GM23338 (cell line): ENCODE data around the gene VPS13A. TPM values are rescaled to one million over a fixed set of nuclear protein-coding genes. Genes with fewer than 3 reads are reported as not detected.

ENCODE experiments used
- ATAC-seq: fragments of 200-7000 bp; cut with Tn5 transposase; 3 replicates; pipeline ENCODE4 v1.9.1; 2020
- DNase-seq: peaks from one replicate; pipeline ENCODE4 v3.0.0-alpha.2; 2015; ENCODE audit warnings: low spot score
- H2AFZ ChIP-seq: fragments of 200-600 bp; sonication (generic); 2 replicates; pipeline ENCODE4 v1.8.0; 2016; ENCODE audit warnings: antibody characterized with exemption, mild to moderate bottlenecking, moderate library complexity
- H3F3A ChIP-seq: fragments of 200-600 bp; sonication (generic); replicated peaks from 2 replicates; pipeline ENCODE4 v1.8.0; 2017; ENCODE audit warnings: antibody characterized with exemption, mixed run types, low read depth
- H3K27ac ChIP-seq: fragments of 200-600 bp; sonication (generic); 2 replicates; pipeline ENCODE4 v1.6.1; 2016; ENCODE audit warnings: low read depth
- H3K27me3 ChIP-seq: fragments of 200-600 bp; sonication (generic); 2 replicates; pipeline ENCODE4 v1.8.0; 2016; ENCODE audit warnings: mild to moderate bottlenecking, mixed run types, moderate library complexity; ENCODE audit not compliant: insufficient read depth
- H3K36me3 ChIP-seq: fragments of 200-600 bp; sonication (generic); 2 replicates; pipeline ENCODE4 v1.8.0; 2016; ENCODE audit warnings: mild to moderate bottlenecking; ENCODE audit not compliant: insufficient read depth
- H3K4me1 ChIP-seq: fragments of 200-600 bp; sonication (generic); 2 replicates; pipeline ENCODE4 v1.8.0; 2016; ENCODE audit warnings: mild to moderate bottlenecking, moderate library complexity; ENCODE audit not compliant: insufficient read depth
- H3K4me2 ChIP-seq: fragments of 200-600 bp; sonication (generic); 2 replicates; pipeline ENCODE4 v1.7.1; 2017; ENCODE audit warnings: mixed run types
- H3K4me3 ChIP-seq: fragments of 200-600 bp; sonication (generic); 2 replicates; pipeline ENCODE4 v1.6.1; 2016; ENCODE audit warnings: mixed run types
- H3K79me2 ChIP-seq: fragments of 200-600 bp; sonication (generic); replicated peaks from 2 replicates; pipeline ENCODE4 v1.8.0; 2017; ENCODE audit warnings: mild to moderate bottlenecking; ENCODE audit not compliant: insufficient read depth
- H3K9me2 ChIP-seq: fragments of 200-600 bp; sonication (generic); 2 replicates; pipeline ENCODE4 v1.8.0; 2017; ENCODE audit not compliant: insufficient read depth
- H4K20me1 ChIP-seq: fragments of 200-600 bp; sonication (generic); replicated peaks from 2 replicates; pipeline ENCODE4 v1.8.0; 2017; ENCODE audit warnings: mild to moderate bottlenecking; ENCODE audit not compliant: insufficient read depth
- H3K27ac Mint-ChIP-seq: 2 replicates; pipeline ENCODE4 v1.8.0; 2020; ENCODE audit warnings: inconsistent platforms, mild to moderate bottlenecking, moderate library complexity, mixed read lengths
- H3K27me3 Mint-ChIP-seq: 3 replicates; pipeline ENCODE4 v1.8.0; 2022; ENCODE audit warnings: low read depth, mild to moderate bottlenecking, moderate library complexity, mixed read lengths, inconsistent platforms; ENCODE audit not compliant: insufficient read depth, poor library complexity
- H3K36me3 Mint-ChIP-seq: 3 replicates; pipeline ENCODE4 v1.8.0; 2021; ENCODE audit warnings: low read depth, mild to moderate bottlenecking, inconsistent platforms, moderate library complexity, mixed read lengths
- H3K4me1 Mint-ChIP-seq: 3 replicates; pipeline ENCODE4 v1.8.0; 2020; ENCODE audit warnings: mild to moderate bottlenecking, inconsistent platforms, mixed read lengths
- H3K4me3 Mint-ChIP-seq: 3 replicates; pipeline ENCODE4 v1.8.0; 2021; ENCODE audit warnings: moderate library complexity, mild to moderate bottlenecking, inconsistent platforms, mixed read lengths
- H3K9me3 Mint-ChIP-seq: 3 replicates; pipeline ENCODE4 v1.8.0; 2020; ENCODE audit warnings: moderate library complexity, mild to moderate bottlenecking, inconsistent platforms, mixed read lengths
- CREB1 ChIP-seq: fragments of 250-450 bp; sonication (Bioruptor Pico); IDR thresholded peaks from 2 replicates; pipeline ENCODE4 v1.5.0; 2020; ENCODE audit warnings: low read depth, mild to moderate bottlenecking, moderate library complexity
- JUNB ChIP-seq: IDR thresholded peaks from one replicate; pipeline ENCODE4 v1.6.1; 2016; ENCODE audit warnings: antibody characterized with exemption; ENCODE audit not compliant: unreplicated experiment
- POLR2AphosphoS5 ChIP-seq: IDR thresholded peaks from 2 replicates; pipeline ENCODE4 v1.6.1; 2016; ENCODE audit warnings: antibody characterized with exemption, low read depth
- ZNF114 ChIP-seq: fragments of 250-450 bp; sonication (Bioruptor Pico); IDR thresholded peaks from 2 replicates; pipeline ENCODE4 v1.5.0; 2020; ENCODE audit warnings: mild to moderate bottlenecking, moderate library complexity
- ZNF331 ChIP-seq: fragments of 250-450 bp; sonication (Bioruptor Pico); IDR thresholded peaks from 2 replicates; pipeline ENCODE4 v1.5.0; 2020; ENCODE audit warnings: low read depth, mild to moderate bottlenecking, moderate library complexity
- polyA plus RNA-seq: library from polyadenylated mRNA; unstranded; fragments of >200 nt; fragmentation: Nextera tagmentation; extraction: Ambion mirVana; gene quantifications from 2 replicates; pipeline ENCODE4 v1.2.1, GENCODE V29; 2016
- total RNA-seq: library from RNA; depleted of rRNA; stranded (reverse); fragments of >200 nt; shearing (Covaris generic); gene quantifications from 2 replicates; pipeline ENCODE4 v1.2.3, GENCODE V29; 2014
- TF ChIP-seq, protein P1 (sequence below): fragments of 250-450 bp; sonication (Bioruptor Pico); IDR thresholded peaks from 2 replicates; pipeline ENCODE4 v1.5.0; 2020; ENCODE audit warnings: mild to moderate bottlenecking, moderate library complexity
- TF ChIP-seq, protein P2 (sequence below): IDR thresholded peaks from one replicate; pipeline ENCODE4 v1.6.1; 2018; ENCODE audit warnings: antibody characterized with exemption; ENCODE audit not compliant: unreplicated experiment
- TF ChIP-seq, protein P3 (sequence below), 2 experiments: fragments of 200-600 bp in 1 of 2; sonication (generic) in 1 of 2; conservative IDR thresholded peaks; 2 replicates each; pipeline versions ENCODE4 v1.5.1 to v1.6.1; 2016 to 2017; ENCODE audit warnings: antibody characterized with exemption in 2 of 2, low read depth in 2 of 2, mild to moderate bottlenecking in 2 of 2, moderate library complexity in 1 of 2

The VPS13A gene
- total and polyA plus RNA-seq, 2 experiments from 2014 or later: 45.9 to 68.1 TPM

DNA sequence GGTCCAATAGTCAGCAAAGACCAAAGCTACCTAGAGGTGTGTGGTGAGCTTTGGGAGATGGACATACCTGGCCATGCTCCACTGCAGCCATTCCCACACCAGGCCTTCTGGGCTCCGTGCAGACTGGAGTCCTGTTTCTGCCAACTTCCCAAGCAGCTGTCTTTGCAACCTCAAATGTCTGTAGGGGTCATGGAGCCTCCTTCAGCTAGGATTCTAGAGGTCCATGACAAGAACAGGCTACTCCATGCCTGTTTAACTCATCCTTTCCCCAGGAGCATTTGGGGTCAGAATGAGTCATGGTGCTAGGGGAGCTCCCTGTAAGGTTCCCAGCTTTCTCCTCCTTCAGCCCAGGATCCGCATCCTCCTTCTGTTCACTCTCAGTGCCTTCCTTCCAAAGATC is 17.1 kb downstream of the VPS13A start (continued):
- TF ChIP-seq, protein P1, sequence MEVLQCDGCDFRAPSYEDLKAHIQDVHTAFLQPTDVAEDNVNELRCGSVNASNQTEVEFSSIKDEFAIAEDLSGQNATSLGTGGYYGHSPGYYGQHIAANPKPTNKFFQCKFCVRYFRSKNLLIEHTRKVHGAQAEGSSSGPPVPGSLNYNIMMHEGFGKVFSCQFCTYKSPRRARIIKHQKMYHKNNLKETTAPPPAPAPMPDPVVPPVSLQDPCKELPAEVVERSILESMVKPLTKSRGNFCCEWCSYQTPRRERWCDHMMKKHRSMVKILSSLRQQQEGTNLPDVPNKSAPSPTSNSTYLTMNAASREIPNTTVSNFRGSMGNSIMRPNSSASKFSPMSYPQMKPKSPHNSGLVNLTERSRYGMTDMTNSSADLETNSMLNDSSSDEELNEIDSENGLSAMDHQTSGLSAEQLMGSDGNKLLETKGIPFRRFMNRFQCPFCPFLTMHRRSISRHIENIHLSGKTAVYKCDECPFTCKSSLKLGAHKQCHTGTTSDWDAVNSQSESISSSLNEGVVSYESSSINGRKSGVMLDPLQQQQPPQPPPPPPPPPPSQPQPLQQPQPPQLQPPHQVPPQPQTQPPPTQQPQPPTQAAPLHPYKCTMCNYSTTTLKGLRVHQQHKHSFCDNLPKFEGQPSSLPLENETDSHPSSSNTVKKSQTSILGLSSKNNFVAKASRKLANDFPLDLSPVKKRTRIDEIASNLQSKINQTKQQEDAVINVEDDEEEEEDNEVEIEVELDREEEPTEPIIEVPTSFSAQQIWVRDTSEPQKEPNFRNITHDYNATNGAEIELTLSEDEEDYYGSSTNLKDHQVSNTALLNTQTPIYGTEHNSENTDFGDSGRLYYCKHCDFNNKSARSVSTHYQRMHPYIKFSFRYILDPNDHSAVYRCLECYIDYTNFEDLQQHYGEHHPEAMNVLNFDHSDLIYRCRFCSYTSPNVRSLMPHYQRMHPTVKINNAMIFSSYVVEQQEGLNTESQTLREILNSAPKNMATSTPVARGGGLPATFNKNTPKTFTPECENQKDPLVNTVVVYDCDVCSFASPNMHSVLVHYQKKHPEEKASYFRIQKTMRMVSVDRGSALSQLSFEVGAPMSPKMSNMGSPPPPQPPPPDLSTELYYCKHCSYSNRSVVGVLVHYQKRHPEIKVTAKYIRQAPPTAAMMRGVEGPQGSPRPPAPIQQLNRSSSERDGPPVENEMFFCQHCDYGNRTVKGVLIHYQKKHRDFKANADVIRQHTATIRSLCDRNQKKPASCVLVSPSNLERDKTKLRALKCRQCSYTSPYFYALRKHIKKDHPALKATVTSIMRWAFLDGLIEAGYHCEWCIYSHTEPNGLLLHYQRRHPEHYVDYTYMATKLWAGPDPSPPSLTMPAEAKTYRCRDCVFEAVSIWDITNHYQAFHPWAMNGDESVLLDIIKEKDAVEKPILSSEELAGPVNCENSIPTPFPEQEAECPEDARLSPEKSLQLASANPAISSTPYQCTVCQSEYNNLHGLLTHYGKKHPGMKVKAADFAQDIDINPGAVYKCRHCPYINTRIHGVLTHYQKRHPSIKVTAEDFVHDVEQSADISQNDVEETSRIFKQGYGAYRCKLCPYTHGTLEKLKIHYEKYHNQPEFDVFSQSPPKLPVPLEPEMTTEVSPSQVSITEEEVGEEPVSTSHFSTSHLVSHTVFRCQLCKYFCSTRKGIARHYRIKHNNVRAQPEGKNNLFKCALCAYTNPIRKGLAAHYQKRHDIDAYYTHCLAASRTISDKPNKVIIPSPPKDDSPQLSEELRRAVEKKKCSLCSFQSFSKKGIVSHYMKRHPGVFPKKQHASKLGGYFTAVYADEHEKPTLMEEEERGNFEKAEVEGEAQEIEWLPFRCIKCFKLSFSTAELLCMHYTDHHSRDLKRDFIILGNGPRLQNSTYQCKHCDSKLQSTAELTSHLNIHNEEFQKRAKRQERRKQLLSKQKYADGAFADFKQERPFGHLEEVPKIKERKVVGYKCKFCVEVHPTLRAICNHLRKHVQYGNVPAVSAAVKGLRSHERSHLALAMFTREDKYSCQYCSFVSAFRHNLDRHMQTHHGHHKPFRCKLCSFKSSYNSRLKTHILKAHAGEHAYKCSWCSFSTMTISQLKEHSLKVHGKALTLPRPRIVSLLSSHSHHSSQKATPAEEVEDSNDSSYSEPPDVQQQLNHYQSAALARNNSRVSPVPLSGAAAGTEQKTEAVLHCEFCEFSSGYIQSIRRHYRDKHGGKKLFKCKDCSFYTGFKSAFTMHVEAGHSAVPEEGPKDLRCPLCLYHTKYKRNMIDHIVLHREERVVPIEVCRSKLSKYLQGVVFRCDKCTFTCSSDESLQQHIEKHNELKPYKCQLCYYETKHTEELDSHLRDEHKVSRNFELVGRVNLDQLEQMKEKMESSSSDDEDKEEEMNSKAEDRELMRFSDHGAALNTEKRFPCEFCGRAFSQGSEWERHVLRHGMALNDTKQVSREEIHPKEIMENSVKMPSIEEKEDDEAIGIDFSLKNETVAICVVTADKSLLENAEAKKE (CRISPR knock-in tag): no peak
- TF ChIP-seq, protein P2, sequence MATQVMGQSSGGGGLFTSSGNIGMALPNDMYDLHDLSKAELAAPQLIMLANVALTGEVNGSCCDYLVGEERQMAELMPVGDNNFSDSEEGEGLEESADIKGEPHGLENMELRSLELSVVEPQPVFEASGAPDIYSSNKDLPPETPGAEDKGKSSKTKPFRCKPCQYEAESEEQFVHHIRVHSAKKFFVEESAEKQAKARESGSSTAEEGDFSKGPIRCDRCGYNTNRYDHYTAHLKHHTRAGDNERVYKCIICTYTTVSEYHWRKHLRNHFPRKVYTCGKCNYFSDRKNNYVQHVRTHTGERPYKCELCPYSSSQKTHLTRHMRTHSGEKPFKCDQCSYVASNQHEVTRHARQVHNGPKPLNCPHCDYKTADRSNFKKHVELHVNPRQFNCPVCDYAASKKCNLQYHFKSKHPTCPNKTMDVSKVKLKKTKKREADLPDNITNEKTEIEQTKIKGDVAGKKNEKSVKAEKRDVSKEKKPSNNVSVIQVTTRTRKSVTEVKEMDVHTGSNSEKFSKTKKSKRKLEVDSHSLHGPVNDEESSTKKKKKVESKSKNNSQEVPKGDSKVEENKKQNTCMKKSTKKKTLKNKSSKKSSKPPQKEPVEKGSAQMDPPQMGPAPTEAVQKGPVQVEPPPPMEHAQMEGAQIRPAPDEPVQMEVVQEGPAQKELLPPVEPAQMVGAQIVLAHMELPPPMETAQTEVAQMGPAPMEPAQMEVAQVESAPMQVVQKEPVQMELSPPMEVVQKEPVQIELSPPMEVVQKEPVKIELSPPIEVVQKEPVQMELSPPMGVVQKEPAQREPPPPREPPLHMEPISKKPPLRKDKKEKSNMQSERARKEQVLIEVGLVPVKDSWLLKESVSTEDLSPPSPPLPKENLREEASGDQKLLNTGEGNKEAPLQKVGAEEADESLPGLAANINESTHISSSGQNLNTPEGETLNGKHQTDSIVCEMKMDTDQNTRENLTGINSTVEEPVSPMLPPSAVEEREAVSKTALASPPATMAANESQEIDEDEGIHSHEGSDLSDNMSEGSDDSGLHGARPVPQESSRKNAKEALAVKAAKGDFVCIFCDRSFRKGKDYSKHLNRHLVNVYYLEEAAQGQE: no peak

DNA sequence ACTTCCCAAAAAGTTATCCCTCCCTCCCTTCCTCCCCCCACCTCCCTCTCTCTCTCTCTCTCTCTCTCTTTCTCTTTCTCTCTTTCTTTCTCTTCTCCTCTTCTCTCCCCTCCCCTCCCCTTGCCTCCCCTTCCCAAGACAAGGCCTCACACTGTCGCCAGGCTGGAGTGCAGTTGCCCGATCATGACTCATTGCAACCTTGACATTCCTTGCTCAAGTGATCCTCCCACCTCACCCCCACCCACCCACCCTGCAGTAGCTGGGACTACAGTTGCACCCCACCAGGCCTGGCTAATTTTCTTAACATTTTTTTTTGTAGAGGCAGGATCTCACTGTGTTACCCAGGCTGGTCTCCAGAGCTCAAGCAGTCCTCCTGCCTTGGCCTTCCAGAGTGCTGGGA is 32.8 kb downstream of the VPS13A start:
- Histone ChIP-seq H4K20me1 (no peaks in the 10 kb centered on the region), H2AFZ (no peak overlapping the region), H3K4me2 (no peak overlapping the region), H3K4me3 (no peak overlapping the region), H3F3A (no peaks in the 10 kb centered on the region), H3K27ac (no peak overlapping the region), H3K9me2 (no peaks in the 10 kb centered on the region), H3K4me1 (peaks cover 11% of the 10 kb centered on the region; the same call in 1 of the 2 replicates), H3K79me2 (no peaks in the 10 kb centered on the region), H3K36me3 (peaks cover 3% of the 10 kb centered on the region; the same call in 1 of the 2 replicates), H3K27me3 (no peaks in the 10 kb centered on the region)
- Mint-ChIP-seq H3K36me3 (peaks cover 14% of the 10 kb centered on the region; the same call in 2 of the 3 replicates), H3K27me3 (no peaks in the 10 kb centered on the region), H3K9me3 (no peaks in the 10 kb centered on the region), H3K4me3 (no peak overlapping the region), H3K4me1 (peaks cover 11% of the 10 kb centered on the region; the same call in 2 of the 3 replicates), H3K27ac (no peak overlapping the region)
- TF ChIP-seq ZNF331 (no peak), JUNB (no peak), CREB1 (CRISPR knock-in tag) (no peak), POLR2AphosphoS5 (no peak), ZNF114 (no peak)
- TF ChIP-seq, protein P3, sequence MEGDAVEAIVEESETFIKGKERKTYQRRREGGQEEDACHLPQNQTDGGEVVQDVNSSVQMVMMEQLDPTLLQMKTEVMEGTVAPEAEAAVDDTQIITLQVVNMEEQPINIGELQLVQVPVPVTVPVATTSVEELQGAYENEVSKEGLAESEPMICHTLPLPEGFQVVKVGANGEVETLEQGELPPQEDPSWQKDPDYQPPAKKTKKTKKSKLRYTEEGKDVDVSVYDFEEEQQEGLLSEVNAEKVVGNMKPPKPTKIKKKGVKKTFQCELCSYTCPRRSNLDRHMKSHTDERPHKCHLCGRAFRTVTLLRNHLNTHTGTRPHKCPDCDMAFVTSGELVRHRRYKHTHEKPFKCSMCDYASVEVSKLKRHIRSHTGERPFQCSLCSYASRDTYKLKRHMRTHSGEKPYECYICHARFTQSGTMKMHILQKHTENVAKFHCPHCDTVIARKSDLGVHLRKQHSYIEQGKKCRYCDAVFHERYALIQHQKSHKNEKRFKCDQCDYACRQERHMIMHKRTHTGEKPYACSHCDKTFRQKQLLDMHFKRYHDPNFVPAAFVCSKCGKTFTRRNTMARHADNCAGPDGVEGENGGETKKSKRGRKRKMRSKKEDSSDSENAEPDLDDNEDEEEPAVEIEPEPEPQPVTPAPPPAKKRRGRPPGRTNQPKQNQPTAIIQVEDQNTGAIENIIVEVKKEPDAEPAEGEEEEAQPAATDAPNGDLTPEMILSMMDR (conservative IDR thresholded peaks at IDR 0.05; ENCODE audit: low read depth in 2 of 2): no peak
- DNase-seq (peak; percentile 60), ATAC-seq (peak; percentile 88)
